Neural cell (in vitro differentiated cells): Measurements from ENCODE around the gene BHLHA9. TPM values are rescaled to one million over a fixed set of nuclear protein-coding genes. Genes with fewer than 3 reads are reported as not detected.

ENCODE experiments used
- H2AFZ ChIP-seq: fragments of 200-600, 300-800 bp; sonication (generic), shearing (Covaris generic); 2 replicates; pipeline ENCODE4 v1.6.0; 2014; ENCODE audit warnings: low read depth, mild to moderate bottlenecking, antibody characterized with exemption, low read length, moderate library complexity
- H3F3A ChIP-seq: fragments of 200-600 bp; shearing (Covaris generic); 2 replicates; pipeline ENCODE4 v1.6.1; 2016; ENCODE audit warnings: mild to moderate bottlenecking, moderate library complexity, mixed read lengths, antibody characterized with exemption, low read length; ENCODE audit not compliant: insufficient read depth, poor library complexity, severe bottlenecking
- H3K27ac ChIP-seq: fragments of 200-600, 300-800 bp; sonication (generic), shearing (Covaris generic); 2 replicates; pipeline ENCODE4 v1.5.1; 2014; ENCODE audit warnings: mild to moderate bottlenecking, low read length, moderate library complexity
- H3K27me3 ChIP-seq: fragments of 300-800, 200-600 bp; sonication (generic), shearing (Covaris generic); 2 replicates; pipeline ENCODE4 v1.6.0; 2014; ENCODE audit warnings: mild to moderate bottlenecking, low read depth, low read length, moderate library complexity; ENCODE audit not compliant: insufficient read depth
- H3K36me3 ChIP-seq: fragments of 300-800, 200-600 bp; sonication (generic), shearing (Covaris generic); 2 replicates; pipeline ENCODE4 v1.5.1; 2014; ENCODE audit warnings: mild to moderate bottlenecking, antibody characterized with exemption, low read length, moderate library complexity; ENCODE audit not compliant: insufficient read depth
- H3K4me2 ChIP-seq: fragments of 300-800, 200-600 bp; sonication (generic), shearing (Covaris generic); 2 replicates; pipeline ENCODE4 v1.6.0; 2014; ENCODE audit warnings: mild to moderate bottlenecking, low read length
- H3K4me3 ChIP-seq: fragments of 300-800, 200-600 bp; sonication (generic), shearing (Covaris generic); 2 replicates; pipeline ENCODE4 v1.5.1; 2014; ENCODE audit warnings: mild to moderate bottlenecking, low read length, moderate library complexity
- H3K79me2 ChIP-seq: fragments of 200-600 bp; shearing (Covaris generic); replicated peaks from 2 replicates; pipeline ENCODE4 v1.6.0; 2014; ENCODE audit warnings: mild to moderate bottlenecking, low read length, moderate library complexity; ENCODE audit not compliant: insufficient read depth
- H3K9ac ChIP-seq: fragments of 300-800, 200-600 bp; sonication (generic), shearing (Covaris generic); 2 replicates; pipeline ENCODE4 v1.6.1; 2016; ENCODE audit warnings: mild to moderate bottlenecking, low read length, mixed read lengths
- H3K9me2 ChIP-seq: fragments of 200-600 bp; shearing (Covaris generic); 2 replicates; pipeline ENCODE4 v1.6.1; 2016; ENCODE audit warnings: mild to moderate bottlenecking, low read length, mixed read lengths; ENCODE audit not compliant: insufficient read depth
- H3K9me3 ChIP-seq: fragments of 200-600, 300-800 bp; sonication (generic), shearing (Covaris generic); 2 replicates; pipeline ENCODE4 v1.6.1; 2016; ENCODE audit warnings: mild to moderate bottlenecking, mixed run types, low read length, moderate library complexity, mixed read lengths
- H4K20me1 ChIP-seq: fragments of 200-600 bp; shearing (Covaris generic); 2 replicates; pipeline ENCODE4 v1.6.1; 2016; ENCODE audit warnings: mild to moderate bottlenecking, mixed run types; ENCODE audit not compliant: insufficient read depth
- CTCF ChIP-seq: fragments of 450-650 bp; IDR thresholded peaks from 2 replicates; pipeline ENCODE4 v1.5.1; 2014; ENCODE audit warnings: antibody characterized with exemption, mild to moderate bottlenecking, moderate library complexity; ENCODE audit not compliant: poor library complexity, severe bottlenecking
- EP300 ChIP-seq: fragments of 450-650 bp; conservative IDR thresholded peaks from 2 replicates; pipeline ENCODE4 v1.6.1; 2014; ENCODE audit warnings: antibody characterized with exemption, mild to moderate bottlenecking, moderate library complexity; ENCODE audit not compliant: poor library complexity, severe bottlenecking
- EZH2 ChIP-seq: fragments of 200-600, 300-800 bp; shearing (Covaris generic), sonication (generic); IDR thresholded peaks from 2 replicates; pipeline ENCODE4 v1.6.1; 2014; ENCODE audit warnings: antibody characterized with exemption, low read length, borderline replicate concordance, mild to moderate bottlenecking; ENCODE audit not compliant: insufficient read depth, poor library complexity, severe bottlenecking
- MXI1 ChIP-seq: fragments of 450-650 bp; conservative IDR thresholded peaks from 2 replicates; pipeline ENCODE4 v1.6.1; 2014; ENCODE audit warnings: antibody characterized with exemption, mild to moderate bottlenecking; ENCODE audit not compliant: poor library complexity, severe bottlenecking
- POLR2AphosphoS5 ChIP-seq: IDR thresholded peaks from 2 replicates; pipeline ENCODE4 v1.6.1; 2012
- RAD21 ChIP-seq: fragments of 450-650 bp; conservative IDR thresholded peaks from 2 replicates; pipeline ENCODE4 v1.6.1; 2014; ENCODE audit warnings: antibody characterized with exemption, mild to moderate bottlenecking, moderate library complexity
- REST ChIP-seq: IDR thresholded peaks from 2 replicates; pipeline ENCODE4 v1.6.1; 2012; ENCODE audit warnings: borderline replicate concordance
- SMC3 ChIP-seq: fragments of 450-650 bp; conservative IDR thresholded peaks from 2 replicates; pipeline ENCODE4 v1.6.1; 2014; ENCODE audit warnings: antibody characterized with exemption, mild to moderate bottlenecking, moderate library complexity; ENCODE audit not compliant: poor library complexity
- TAF1 ChIP-seq: IDR thresholded peaks from 2 replicates; pipeline ENCODE4 v1.6.1; 2012; ENCODE audit warnings: low read depth
- polyA minus RNA-seq: library from RNA; depleted of rRNA, polyadenylated mRNA; stranded (reverse); fragments of >200 nt; gene quantifications from 2 replicates; pipeline ENCODE4 v1.2.3, GENCODE V29; 2014
- polyA plus RNA-seq: library from polyadenylated mRNA; depleted of rRNA; stranded (reverse); fragments of >200 nt; gene quantifications from 2 replicates; pipeline ENCODE4 v1.2.3, GENCODE V29; 2014

BHLHA9 gene
- polyA plus RNA-seq (not detected in 2 replicates), polyA minus RNA-seq (not detected in 2 replicates)

- H3K9ac ChIP-seq = no peak within 1 kb of the TSS
- TF ChIP-seq SMC3 = no peak
- no peak for TF ChIP-seq EP300
- TF ChIP-seq CTCF = no peak
- no peak for TF ChIP-seq EZH2
- no peak for TF ChIP-seq TAF1
- TF ChIP-seq MXI1 = no peak
- TF ChIP-seq RAD21 = no peak
- no peak for TF ChIP-seq POLR2AphosphoS5
- TF ChIP-seq REST = no peak
- H3K79me2 ChIP-seq = no peaks in the 10 kb centered on the region
- no peaks in the 10 kb centered on the region for H3F3A ChIP-seq
- H2AFZ ChIP-seq = no peak within 1 kb of the TSS
- H3K36me3 ChIP-seq = no peaks in the 10 kb centered on the region
- H3K27me3 ChIP-seq = peaks cover 29% of the 10 kb centered on the region
- H3K4me2 ChIP-seq = no peak within 1 kb of the TSS
- no peak within 1 kb of the TSS for H3K4me3 ChIP-seq
- no peaks in the 10 kb centered on the region for H3K9me3 ChIP-seq
- H3K9me2 ChIP-seq = no peaks in the 10 kb centered on the region
- no peak within 1 kb of the TSS for H3K27ac ChIP-seq
- H4K20me1 ChIP-seq = no peaks in the 10 kb centered on the region
Measured at GRCh38 chr17:1270210-1271029, at the start of gene BHLHA9. TSS of gene BHLHA9 (plus strand) at chr17:1270444. CDS start at chr17:1270564, 120 bp downstream.

- Histone ChIP-seq H3K9me3 (no peaks in the 10 kb centered on the region), H3F3A (no peaks in the 10 kb centered on the region), H3K79me2 (no peaks in the 10 kb centered on the region), H4K20me1 (no peaks in the 10 kb centered on the region), H3K36me3 (no peaks in the 10 kb centered on the region), H3K27ac (no peak overlapping the region), H3K4me2 (no peak overlapping the region), H3K4me3 (no peak overlapping the region), H2AFZ (no peak overlapping the region), H3K9ac (no peak overlapping the region), H3K27me3 (no peaks in the 10 kb centered on the region), H3K9me2 (no peaks in the 10 kb centered on the region)
- TF ChIP-seq REST (no peak), RAD21 (no peak)
Measured at GRCh38 chr17:1221209-1221608, 49.0 kb upstream of the BHLHA9 start.
